GM12874 (cell line): ENCODE measurements around the gene GTPBP8.

ENCODE experiments used
- CTCF ChIP-seq: IDR thresholded peaks from 2 replicates; pipeline ENCODE4 v1.5.1; 2011; ENCODE audit warnings: low read depth, mild to moderate bottlenecking, control low read depth, low read length, moderate library complexity; ENCODE audit not compliant: insufficient read depth

The GTPBP8 gene

GRCh38 chr3:112990672-112991602, at the start of gene GTPBP8:
Gene GTPBP8 (plus strand): TSS chr3:112990984. CDS start chr3:112991000, 16 bp downstream.
- TF ChIP-seq CTCF, result no peak

- no peak for TF ChIP-seq CTCF
These were observed 42.4 kb upstream of the GTPBP8 start for GRCh38 chr3:112948346-112948838.

GRCh38 chr3:112956351-112956750, 34.4 kb upstream of the GTPBP8 start:
- TF ChIP-seq CTCF, result no peak

- no peak for TF ChIP-seq CTCF
These were observed 31.8 kb upstream of the GTPBP8 start for GRCh38 chr3:112958811-112959560.

- TF ChIP-seq CTCF, result no peak
These were observed 27.1 kb upstream of the GTPBP8 start for GRCh38 chr3:112963683-112964082.

- TF ChIP-seq CTCF, result no peak
These were observed 25.1 kb upstream of the GTPBP8 start for GRCh38 chr3:112965656-112966055.

GRCh38 chr3:112966633-112967032, 24.2 kb upstream of the GTPBP8 start:
- TF ChIP-seq CTCF, result no peak
